HG03558 (cell line): ENCODE measurements around the gene MAP3K10.

Source experiments
- ATAC-seq: cut with Tn5 transposase; IDR thresholded peaks from one replicate; pipeline ENCODE4 v1.9.1; 2021; ENCODE audit warnings: moderate number of reproducible peaks; ENCODE audit not compliant: unreplicated experiment; ENCODE audit errors: extremely low read depth

The MAP3K10 gene

DNA sequence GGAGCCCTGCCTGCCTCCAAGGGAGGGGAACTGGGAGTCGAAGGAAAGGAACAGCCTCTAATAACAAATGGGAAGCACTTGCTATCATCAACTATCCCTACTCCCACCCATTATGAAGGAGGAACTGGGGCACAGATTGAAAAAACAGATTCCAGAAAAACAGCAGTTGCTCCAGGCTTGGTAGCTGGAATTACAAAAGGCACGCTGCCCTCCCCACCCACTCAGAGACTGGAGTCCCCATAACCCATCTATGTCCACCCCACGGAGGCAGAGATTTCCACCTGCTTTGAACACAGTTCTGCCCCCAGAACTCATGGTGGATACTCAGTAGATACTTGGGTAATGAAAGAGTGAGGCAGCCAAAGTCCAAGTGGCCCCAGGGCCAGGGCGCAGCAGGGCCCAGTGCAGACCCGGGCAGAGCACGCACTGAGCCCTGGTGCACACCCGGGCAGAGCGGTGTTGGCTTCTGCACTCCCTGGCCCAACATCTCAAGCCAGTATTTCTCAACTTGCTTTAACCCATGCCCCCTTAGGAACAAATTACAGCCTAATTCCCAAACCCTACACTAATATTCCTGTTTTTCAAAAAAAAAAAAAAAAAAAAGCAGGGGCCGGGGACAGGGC, 54.4 kb downstream of the MAP3K10 start:
- no peak for ATAC-seq

DNA sequence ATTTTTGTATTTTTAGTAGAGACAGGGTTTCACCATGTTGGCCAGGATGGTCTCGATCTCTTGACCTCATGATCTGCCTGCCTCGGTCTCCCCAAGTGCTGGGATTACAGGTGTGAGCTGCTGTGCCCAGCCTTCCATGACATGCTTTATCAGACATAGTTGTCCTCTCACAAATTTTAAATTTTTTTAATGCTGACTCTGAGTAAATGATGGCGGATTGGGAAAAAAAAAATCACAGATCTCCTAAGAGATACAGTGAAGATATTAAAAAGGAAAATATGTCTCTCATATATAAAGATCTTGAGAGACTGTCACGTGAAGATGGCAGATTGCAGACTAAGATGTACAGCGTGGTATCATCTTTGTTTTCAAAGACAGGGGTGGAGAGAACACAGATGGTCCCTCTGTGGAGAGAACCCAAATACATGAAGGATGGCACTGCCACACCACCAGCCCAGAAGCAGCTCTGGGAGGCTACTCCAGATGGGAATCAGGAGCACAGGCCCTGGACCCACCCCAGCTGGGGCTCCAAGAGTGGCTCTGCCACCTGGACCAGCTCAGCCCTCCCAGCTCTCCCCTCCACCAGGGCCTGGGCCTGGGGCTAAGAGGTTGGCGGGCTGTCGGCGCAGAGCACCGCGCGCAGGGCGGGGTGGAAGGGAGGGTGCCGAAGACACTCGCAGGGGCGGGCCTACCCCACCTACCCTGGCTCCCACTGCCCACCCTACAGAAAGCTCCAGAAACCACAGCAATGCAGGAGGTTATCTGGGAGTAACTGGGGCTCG, 55.3 kb downstream of the MAP3K10 start:
- ATAC-seq, result no peak

DNA sequence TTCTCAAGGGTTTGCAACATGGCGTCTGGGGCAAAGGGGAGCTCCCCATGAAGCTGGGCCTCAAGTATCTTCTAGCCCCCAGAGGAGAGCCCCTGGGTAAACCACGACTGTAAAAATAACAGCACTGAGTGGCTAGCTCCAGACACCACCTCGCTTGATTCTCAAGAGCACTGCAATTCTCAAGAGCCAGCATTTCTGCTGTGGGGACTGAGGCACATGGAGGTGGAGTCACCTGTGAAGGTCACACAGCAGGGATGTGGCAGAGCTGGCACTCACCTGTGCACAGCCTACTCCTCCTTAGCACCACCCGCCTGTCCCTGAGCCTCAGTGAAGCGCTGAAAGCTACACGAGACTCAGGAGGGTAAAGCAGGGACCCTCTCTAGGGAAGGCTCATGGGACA, 56.0 kb downstream of the MAP3K10 start:
- no peak for ATAC-seq

DNA sequence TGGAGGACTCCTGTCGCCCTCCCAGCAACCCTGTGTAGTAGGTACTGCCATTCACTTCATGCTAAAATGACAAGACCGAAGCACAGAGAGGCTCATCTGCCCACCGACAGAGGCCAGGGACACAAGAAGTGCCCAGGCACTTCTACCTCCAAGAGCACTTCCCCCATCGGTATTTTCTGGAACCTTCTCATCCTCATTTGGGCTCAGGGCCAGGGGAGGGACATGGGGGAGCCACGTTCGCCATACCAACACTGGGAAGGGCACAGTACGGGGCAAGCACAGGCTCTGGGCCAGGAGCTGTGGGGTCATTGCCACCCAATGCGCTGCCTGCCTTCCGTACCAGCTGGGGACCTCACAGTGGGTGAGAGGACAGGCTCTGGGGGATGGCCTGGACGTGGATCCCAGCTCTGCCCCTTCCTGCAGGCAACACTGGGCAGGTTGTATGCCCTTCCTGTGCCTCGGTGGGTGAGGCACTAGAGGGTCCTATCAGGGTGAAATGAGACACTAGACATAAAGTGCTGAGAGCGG, 56.6 kb downstream of the MAP3K10 start:
- no peak for ATAC-seq

DNA sequence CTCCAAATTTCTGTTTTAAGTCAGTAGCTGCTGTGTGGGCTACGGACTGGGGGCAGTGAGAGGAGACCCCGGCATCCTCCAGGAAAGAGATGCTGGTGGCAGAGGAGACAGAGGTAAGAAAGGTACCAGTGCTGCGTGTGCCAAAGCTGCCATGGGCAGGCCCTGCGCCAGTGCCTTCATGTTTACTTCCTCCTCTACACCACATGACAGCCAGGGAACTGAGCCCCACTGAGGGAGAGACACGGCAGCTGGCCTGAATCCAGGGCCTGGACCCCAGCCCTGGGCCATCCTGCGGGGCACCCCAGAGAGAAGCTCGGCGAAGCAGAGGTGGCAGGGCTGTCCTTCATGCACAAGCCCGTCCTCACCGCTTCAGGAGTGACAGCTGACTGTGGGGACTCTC, 58.0 kb downstream of the MAP3K10 start:
- no peak for ATAC-seq

DNA sequence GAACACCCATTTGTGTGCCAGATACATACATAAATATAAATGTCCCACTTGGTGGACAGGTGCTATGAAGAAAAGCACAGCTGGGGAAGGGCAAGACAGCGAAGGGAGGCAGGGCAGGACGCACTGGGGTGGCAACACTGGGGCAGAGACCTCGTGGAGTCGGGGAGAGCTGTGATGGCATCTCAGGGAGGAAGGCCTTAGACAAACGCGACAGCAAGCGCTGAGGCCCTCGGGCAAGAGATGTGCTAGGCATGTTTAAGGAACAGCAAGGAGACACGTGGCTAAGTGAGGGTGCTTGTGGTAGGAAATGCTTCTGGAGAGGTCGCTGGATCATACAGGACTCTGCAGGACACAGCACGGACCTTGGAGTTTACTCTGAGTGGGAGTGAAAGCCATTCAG, 58.6 kb downstream of the MAP3K10 start:
- ATAC-seq, result no peak

DNA sequence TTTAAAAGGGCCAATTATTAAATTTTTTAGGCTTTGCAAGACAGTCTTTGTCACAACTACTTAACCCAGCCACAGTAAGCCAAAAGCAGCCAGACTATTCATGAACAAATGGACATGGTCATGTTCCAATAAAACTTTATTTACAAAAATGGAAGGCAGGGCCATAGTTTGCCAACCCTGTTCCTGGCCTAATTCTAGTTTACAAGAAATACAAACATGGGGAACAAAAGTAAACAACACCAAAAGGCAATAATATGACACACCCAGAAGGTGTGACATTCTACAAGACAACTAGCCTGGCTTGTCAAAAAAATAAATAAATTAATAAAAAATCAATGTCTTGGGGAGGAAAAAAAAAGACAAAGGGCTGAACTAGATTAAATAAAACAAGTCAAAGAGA, 60.0 kb downstream of the MAP3K10 start:
- no peak for ATAC-seq

DNA sequence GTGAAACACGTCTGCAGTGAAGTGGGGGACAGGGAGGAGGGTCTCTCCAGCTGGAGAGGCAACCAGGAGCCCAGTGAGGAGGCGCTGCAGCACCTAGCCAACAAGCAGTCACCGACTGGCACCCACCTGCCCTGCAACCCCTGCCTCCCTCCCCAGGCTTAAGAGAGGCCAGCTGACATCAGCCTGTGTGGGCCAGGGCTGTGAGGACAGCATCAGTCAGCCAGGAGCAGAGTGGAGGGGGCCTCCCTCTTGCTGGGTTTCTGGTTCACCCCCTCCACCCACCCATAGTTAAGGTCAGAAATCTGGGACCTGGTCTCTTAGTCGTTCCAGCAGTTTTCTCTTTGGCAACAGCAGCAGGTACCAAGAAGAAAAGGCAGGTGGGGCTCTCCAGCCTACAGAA, 60.8 kb downstream of the MAP3K10 start:
- ATAC-seq, result no peak

DNA sequence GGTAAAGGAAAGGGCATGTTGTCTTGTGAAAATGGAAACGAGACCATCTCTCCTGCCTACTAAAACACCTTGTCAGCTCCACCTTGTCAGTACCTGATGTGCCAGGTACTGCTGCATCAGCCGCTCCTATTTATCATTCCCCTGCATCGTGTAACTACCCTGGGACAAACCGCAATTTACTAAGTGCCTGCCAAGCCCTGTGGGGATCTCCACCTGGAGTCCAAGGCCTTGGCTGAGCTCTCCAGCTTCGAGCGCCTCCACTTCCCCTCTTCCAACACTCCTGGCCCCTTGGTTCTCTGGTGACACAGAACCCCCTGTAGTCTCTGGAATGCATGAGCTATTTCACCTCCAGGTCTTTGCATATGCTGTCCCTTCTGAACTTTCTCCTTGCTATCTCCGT, 61.2 kb downstream of the MAP3K10 start:
- ATAC-seq, result no peak

DNA sequence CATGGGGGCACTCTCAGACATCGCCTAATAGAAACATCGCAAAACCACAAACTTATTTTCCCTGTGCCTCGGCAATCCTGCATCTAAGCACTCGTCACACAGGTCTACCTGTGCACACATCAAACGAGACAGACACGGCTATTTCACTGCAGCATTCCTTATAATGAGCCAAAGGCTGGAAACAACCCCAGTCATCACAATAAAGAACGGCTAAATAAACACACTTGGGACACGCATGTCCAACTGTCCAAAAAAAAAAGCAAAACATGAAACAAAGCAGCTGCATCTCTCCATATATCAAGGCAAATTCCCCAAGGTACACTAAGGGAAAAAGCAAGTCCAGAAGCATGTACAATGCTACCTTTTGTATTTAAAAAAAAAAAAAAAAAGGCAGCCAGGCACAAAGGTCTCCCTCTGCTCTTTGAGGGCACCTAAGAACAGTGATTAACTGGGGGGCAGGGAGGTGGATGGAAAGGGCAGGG, 62.4 kb downstream of the MAP3K10 start:
- no peak for ATAC-seq

DNA sequence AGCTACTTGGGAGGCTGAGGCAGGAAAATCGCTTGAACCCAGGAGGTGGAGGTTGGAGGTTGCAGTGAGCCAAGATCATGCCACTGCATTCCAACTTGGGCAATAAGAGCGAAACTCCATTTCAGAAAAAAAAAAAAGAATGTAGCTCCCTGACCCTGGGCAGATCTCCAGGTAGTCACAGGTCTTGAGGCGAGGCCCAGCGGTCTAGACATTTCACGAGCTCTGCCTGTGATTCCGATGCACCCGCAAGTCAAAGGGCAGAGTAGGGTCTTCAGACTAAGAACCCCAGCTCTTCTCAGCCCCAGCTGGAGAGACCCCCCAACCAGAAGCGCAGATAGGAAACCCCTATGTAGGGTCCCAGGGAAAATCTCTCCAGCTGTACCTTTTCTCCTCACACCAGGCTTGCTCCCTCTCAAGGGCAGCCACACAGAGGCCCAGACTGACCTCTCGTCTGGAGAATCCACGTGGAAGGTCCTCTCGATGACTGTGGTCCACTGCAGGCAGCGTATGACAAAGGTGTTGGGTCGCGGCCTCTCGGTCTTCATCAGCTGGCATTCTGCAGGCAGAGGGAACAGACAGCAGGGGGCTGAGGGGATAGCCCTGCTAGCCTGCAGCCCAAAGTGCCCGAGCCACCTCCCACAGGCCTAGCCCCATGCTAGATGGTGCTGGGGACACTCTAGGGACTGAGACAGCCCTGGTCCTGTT, 63.6 kb downstream of the MAP3K10 start:
- no peak for ATAC-seq

DNA sequence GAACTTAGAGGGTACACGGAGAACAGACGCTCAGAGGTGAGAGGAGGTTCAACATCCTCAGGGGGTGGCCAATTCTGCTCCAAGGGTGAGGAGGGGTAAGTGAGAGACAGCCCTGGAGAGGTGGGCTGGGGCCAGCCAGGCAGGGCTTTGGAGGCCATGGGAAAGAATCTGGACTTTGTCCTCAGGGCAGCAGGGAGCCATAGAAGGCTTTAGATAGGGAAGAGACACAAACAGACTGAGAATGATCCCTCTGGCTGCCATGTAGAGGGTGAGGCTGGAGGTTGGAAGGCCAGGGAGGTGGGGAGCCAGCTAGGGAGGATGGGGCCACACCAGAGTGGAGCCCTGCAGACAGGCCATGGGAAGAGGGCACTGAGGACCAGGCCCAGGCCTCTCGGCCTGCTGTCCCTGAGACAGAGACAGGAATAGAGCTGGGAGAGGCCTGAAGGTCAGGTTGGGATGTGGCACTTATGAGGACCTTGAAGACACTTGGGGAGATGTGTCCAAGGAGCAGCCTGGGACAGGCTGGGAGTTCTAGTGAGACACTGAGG, 64.5 kb downstream of the MAP3K10 start:
- ATAC-seq, result no peak

DNA sequence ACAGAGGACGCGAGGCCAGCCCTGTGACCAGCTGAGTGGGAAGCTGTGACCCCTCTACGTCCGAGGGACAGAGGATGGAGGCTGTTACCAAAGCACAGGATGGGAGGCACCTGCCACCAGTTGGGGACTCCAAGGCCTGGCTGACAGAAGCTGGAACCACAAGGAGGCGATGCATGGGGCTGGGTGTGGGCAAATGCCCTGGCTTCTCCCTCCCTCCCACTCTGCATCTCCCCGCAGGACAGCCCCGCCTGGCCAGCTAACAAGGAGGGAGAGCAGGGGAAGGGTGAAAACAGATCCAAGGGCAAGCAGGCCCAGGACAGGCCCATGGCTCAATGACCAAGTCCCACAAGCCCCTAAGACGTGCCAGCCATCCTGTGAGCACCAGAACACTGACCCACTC, 65.3 kb downstream of the MAP3K10 start:
- ATAC-seq, result no peak

DNA sequence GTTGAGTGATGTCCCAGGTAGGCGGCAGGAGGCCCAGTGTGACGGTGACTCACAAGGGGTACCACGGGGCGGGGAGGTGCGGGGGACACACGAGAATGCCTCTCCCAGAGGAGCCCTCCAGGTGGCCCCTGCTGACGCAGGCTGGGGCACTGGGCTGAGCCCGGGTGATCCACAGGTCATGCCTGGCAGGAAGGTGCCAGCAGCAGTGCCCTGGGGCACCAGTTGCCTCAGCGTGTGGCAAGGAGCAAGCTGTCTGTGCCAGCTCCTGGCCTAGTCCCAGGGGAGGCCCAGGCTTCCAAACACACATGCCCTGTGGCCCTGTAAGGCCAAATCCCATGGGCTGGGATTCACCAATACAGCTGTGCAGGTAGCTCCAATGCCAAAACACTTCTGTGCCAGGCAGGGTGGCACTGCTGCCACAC, 65.9 kb downstream of the MAP3K10 start:
- ATAC-seq, result no peak

DNA sequence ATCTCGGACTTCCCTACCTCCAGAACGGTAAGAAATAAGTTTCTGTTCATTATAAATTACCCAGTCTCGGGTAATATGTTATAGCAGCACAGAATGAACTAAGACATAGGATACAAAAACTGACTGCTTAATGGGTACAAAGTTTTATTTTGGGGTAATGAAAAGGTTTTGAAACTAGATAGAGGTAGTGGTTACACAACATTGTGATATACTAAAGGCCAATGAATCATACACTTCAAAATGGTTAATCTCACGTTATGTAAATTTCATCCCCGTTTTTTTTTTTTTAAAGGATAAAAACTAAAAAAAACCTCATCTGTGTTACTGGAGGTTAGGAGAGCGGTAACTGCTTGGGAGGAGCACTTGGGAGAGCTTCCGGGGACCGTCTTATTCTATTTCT, 70.4 kb downstream of the MAP3K10 start:
- ATAC-seq, result no peak

DNA sequence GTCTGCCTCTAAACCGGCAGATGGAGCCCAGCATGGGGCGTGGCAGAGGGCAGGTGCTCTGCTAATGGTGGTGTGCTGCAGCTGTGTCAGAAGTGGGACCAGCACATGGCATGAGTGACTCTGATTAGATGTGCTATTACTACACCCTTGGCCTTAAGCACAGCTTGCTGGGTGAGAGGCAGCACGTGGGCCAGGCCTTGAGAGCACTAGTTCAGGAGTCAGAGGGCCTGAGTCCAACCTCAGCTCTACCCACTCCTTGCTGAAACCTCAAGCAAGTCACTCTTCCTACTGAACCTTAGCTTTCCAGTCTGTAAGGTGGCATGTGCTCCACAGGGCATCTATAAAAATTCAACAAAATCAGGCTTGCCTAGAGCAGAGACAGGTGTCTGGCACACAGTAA, 71.2 kb downstream of the MAP3K10 start:
- no peak for ATAC-seq

DNA sequence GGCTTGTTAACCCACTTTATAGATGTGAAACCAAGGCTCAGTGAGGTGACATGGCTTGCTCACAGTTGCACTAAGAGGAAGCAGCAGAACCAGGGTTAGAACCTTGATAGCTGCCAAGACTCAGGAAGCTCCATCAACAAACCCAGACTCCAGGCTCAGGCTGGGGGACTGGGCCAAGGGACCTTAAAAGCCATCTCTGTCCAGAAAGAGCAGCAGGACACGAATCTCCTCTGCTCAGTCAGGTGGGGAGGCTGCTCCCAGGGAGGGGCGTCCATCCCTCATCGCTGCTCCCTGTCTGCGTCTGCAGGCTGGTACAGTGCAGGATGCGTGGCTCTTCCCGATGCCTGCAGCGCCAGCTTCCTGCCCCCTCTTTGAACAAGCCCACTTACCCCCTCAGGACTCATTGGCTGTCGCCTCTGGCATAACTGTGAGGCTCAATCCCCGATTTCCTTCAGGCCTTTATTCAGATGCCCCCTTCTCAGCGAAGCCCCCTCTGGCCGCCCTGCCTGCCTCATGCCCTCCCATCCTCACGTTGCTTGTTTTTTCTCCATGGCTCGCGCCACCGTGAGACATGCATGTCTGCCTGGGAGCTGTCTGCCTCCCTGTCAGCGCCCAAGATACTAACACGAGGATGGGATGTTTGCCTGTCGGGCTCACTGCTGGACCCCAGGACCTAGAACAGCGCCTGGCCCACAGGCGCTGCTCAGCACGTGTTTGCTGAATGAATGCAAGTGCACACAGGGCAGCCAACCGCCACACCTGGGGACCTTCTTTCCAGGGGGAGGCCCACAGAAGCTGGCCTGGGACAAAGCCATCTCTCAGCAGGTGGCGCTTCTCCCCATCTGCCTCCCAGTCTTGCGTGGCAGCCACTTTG, 72.5 kb downstream of the MAP3K10 start:
- ATAC-seq, result no peak

DNA sequence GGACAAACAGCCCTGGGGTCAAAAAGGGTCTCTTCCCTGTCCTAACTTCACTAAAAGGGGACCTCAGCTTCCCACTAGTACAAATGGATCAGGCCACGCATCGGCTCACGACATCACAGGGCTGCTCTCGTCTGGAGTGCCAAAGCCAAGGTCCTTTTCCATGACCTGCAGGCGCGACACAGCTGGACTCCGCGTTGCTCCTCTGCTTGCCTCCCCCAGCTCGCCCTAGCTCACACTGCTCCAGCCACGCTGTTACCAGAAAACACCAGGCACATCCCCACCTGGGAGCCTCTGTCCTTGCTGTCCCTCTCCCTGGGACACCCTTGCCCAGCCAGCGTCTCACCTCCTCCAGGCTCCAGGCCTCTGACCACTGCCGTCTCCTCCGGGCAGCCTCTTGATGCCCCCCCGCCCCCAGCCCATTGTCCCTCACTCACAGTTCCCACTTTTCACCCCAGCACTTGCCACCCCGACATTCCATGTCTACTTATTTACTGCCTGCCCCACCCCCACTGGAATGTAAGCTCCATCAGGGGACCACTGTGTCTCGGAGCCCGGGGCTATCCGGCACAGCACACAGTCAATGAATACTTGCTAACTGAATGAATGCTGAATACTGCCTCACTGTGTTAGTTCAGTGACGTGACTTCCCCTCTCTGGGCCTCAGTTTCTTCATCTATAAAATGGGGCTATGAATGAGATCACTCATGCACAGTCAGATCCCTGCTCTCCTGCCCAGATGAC, 73.3 kb downstream of the MAP3K10 start:
- ATAC-seq, result no peak
